Heart left ventricle (tissue), 16 donors: Measurements from ENCODE around the gene CCDC178. TPM values are rescaled to one million over a fixed set of nuclear protein-coding genes. Genes with fewer than 3 reads are reported as not detected.

Experiments used
- ATAC-seq, 4 donors: fragments of 200-7000 bp; cut with Tn5 transposase; one replicate each; pipeline ENCODE4 v1.9.1; 2020 to 2022; ENCODE audit warnings: moderate library complexity in 4 of 4, mild to moderate bottlenecking in 3 of 4, moderate number of reproducible peaks in 1 of 4
- DNase-seq, 5 donors: peaks; one replicate each; pipeline ENCODE4 v3.0.0-alpha.2; 2020
- H3K27ac ChIP-seq, 12 donors: fragments of 200-600 bp; sonication (generic) in 4 of 12; one replicate each; pipeline versions ENCODE4 v1.5.0 to v1.8.0; 2016 to 2022; ENCODE audit warnings: mild to moderate bottlenecking in 2 of 12
- H3K27me3 ChIP-seq, 9 donors: fragments of 200-600 bp; sonication (generic) in 2 of 9; one replicate each; pipeline versions ENCODE4 v1.5.1 to v1.8.0; 2016 to 2022; ENCODE audit warnings: mild to moderate bottlenecking in 3 of 9
- H3K36me3 ChIP-seq, 9 donors: fragments of 200-600 bp; sonication (generic) in 2 of 9; one replicate each; pipeline versions ENCODE4 v1.5.0 to v1.8.0; 2018 to 2022; ENCODE audit warnings: mild to moderate bottlenecking in 2 of 9
- H3K4me1 ChIP-seq, 12 donors: fragments of 200-600 bp; sonication (generic) in 4 of 12; one replicate each; pipeline versions ENCODE4 v1.5.0 to v1.8.0; 2016 to 2022; ENCODE audit warnings: mild to moderate bottlenecking in 3 of 12
- H3K4me3 ChIP-seq, 12 donors: fragments of 200-600 bp; sonication (generic) in 4 of 12; one replicate each; pipeline versions ENCODE4 v1.5.0 to v1.8.0; 2017 to 2022; ENCODE audit warnings: mild to moderate bottlenecking in 9 of 12, moderate library complexity in 4 of 12
- H3K9me3 ChIP-seq, 12 donors: fragments of 200-600 bp; sonication (generic) in 4 of 12; one replicate each; pipeline versions ENCODE4 v1.5.0 to v1.8.0; 2016 to 2022; ENCODE audit warnings: mild to moderate bottlenecking in 1 of 12
- POLR2A ChIP-seq, 2 donors: fragments of 450-650 bp; IDR thresholded peaks; one replicate each; pipeline ENCODE4 v1.6.1; 2017; ENCODE audit warnings: antibody characterized with exemption in 2 of 2, mild to moderate bottlenecking in 2 of 2, moderate library complexity in 2 of 2
- WGBS, 4 donors: extraction: QIAGEN DNeasy Blood & Tissue Kit in 2 of 4; methylation state at CpG; one replicate each; pipeline versions ENCODE4 v1.1.5 to v1.1.7; 2013 to 2018; 5-methylcytosine and 5-hydroxymethylcytosine counted together
- intact Hi-C, 10 donors: fragments of 100-400 bp; cut with DNase I; formaldehyde crosslinking; loops; one replicate each; pipeline versions ENCODE4 v1.11.1 to v1.14.2; 2022
- polyA plus RNA-seq, 2 donors: library from polyadenylated mRNA; stranded (reverse); fragments of 200-250 nt; gene quantifications; one replicate each; pipeline ENCODE4 v1.2.3, GENCODE V29; 2013
- total RNA-seq, 9 donors: library from RNA; depleted of rRNA in 2 of 9; stranded (reverse); fragments of >200 nt in 2 of 9; fragmentation: NEBNext Ultra II Directional in 3 of 9; extraction: Animal tissue kit (Norgen Biotek cat#: 25700) in 3 of 9; gene quantifications; one replicate each; pipeline versions ENCODE4 v1.1.0 to v1.2.4, GENCODE V29; 2016 to 2023
- TF ChIP-seq, protein P1 (sequence below), 12 donors: fragments of 200-600 bp; sonication (generic) in 4 of 12; IDR thresholded peaks; one replicate each; pipeline versions ENCODE4 v1.5.0 to v1.8.0; 2018 to 2022; ENCODE audit warnings: antibody characterized with exemption in 12 of 12, mild to moderate bottlenecking in 5 of 12
- donor health status: ischemic (EF 13 %, LVEDD 7.1; RV severe dilation, severe dysfunction).
- donor health status: healthy with polysubstance abuse.
- donor health status: DM: no; HTN: yes; CAD: no.
- donor health status: DM: no; HTN: no; CAD: no.
- donor health status: ischemic (EF 25% LVEDD 6.9; RV normal size, moderate dysfunction).
- donor health status: ischemic (EF 25% LVEDD 5.7; RV mildly dilated, moderate dysfunction).
- donor health status: healthy.
- donor health status: DM: yes; HTN: yes; CAD: no.
- donor health status: ischemic (EF 35%, LVEDD 5.7; RV mildly dilated, moderate dysfunction).
- donor health status: nonischemic (EF 11% LVEDD 7.7; RV severe dilation, severe dysfunction).
- donor health status: DM: yes; HTN: yes; CAD: no.
- donor health status: PGD.
- donor health status: ischemic (EF 29% LVEDD 5.4; RV normal size, mild dysfunction).
- donor health status: nonischemic (EF 23%, LVEDD 6.1; RV moderate dilation, normal function).

CCDC178 gene
- total and polyA plus RNA-seq, 11 donors: 0.23 to 1.00 (median 0.41) TPM; not detected in 3

DNA sequence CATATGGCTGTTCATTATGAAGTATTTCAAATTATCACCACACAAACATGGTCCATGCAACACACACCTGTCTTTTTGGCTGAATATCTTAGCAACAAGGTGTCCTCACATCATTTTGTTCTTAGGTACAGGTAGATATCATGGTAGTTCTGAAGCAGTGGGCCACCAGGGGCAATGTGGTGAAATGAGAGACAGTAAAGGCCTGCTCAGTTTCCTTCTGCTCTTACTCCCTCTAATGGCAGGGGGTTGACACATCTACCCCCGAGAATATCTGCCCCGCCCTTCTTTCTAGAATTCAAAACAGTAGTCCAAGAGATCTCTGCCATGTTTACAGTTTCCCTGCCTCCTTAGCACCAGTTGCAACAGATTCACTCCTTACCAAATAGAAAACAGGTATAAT lies 520.7 kb downstream of the CCDC178 start:
- Histone ChIP-seq H3K27ac (no peak overlapping the region), H3K4me1 (no peaks in the 10 kb centered on the region), H3K27me3 (no peaks in the 10 kb centered on the region), H3K9me3 (no peaks in the 10 kb centered on the region), H3K4me3 (no peak overlapping the region), H3K36me3 (no peaks in the 10 kb centered on the region)
- ATAC-seq (no peak), DNase-seq (no peak)
- WGBS, 4 donors: 20 to 29% (median 25%) methylated on average over 2 of the region's 2 CpGs
- TF ChIP-seq POLR2A (IDR thresholded peaks at IDR 0.05): no peak
- TF ChIP-seq, protein P1, sequence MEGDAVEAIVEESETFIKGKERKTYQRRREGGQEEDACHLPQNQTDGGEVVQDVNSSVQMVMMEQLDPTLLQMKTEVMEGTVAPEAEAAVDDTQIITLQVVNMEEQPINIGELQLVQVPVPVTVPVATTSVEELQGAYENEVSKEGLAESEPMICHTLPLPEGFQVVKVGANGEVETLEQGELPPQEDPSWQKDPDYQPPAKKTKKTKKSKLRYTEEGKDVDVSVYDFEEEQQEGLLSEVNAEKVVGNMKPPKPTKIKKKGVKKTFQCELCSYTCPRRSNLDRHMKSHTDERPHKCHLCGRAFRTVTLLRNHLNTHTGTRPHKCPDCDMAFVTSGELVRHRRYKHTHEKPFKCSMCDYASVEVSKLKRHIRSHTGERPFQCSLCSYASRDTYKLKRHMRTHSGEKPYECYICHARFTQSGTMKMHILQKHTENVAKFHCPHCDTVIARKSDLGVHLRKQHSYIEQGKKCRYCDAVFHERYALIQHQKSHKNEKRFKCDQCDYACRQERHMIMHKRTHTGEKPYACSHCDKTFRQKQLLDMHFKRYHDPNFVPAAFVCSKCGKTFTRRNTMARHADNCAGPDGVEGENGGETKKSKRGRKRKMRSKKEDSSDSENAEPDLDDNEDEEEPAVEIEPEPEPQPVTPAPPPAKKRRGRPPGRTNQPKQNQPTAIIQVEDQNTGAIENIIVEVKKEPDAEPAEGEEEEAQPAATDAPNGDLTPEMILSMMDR (IDR thresholded peaks at IDR 0.05): peak in 4 of 12 donors; percentile 10 to 33 (median 20)
- intact Hi-C loops: loop anchor here in 3 of 10 donors (10.0 kb wide), 1 partner anchor 205 kb away; no protein-coding TSS in a partner anchor

DNA sequence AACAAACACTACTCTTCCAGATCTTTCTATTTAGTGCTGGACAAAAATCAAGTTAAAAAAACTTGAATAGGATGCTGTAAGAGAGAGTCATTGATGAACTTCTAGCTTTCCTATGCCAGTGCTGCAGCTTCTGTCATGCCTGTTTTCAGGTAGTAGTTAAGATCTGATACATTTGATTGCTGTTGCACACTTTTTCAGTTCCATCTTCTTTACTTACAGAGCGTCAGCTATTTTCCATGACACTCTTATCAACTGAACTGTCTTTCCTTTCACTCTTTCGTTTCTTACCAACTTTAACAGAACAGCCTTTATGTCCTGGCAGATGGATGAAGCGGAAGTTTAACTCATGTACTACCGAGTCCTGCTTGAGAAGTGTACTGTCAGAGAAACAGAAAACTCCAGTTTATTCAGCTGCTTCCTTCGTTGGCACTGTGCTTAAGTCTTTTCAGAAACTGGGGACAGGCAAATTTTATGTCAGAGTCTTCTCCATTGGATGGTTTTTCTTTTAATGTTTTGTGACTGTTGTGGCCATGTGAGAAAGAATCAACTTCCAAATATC lies 521.8 kb downstream of the CCDC178 start:
- no peak overlapping the region for H3K4me3 ChIP-seq
- no peak for DNase-seq
- ATAC-seq: no peak
- no peaks in the 10 kb centered on the region for H3K4me1 ChIP-seq
- no peaks in the 10 kb centered on the region for H3K9me3 ChIP-seq
- no peaks in the 10 kb centered on the region for H3K27me3 ChIP-seq
- no peaks in the 10 kb centered on the region for H3K36me3 ChIP-seq
- TF ChIP-seq POLR2A (IDR thresholded peaks at IDR 0.05): no peak
- intact Hi-C loops: no loop called here
- WGBS, 4 donors: 53 to 60% (median 56%) methylated on average over 5 of the region's 5 CpGs
- H3K27ac ChIP-seq: no peak overlapping the region

DNA sequence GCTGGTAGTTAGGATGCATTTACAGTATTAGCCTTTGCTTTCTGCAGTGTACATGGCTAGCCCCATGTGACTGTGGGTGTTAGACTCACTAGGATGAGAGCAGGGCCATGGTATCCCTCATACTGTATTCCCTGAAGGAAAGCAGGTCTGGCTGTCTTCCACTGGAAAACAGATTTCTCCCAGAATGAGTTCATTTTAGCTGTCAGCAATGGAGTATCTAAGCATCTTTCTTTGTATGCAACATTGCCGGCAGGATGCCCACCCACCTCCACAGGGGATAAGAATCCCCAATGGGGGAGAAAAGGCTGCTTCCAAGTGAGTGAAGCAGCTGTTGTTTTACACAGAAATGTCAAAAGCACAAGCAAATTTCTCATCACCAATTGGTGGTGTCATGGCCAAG lies 525.0 kb downstream of the CCDC178 start:
- DNase-seq: no peak
- H3K9me3 ChIP-seq: no peaks in the 10 kb centered on the region
- no peak for ATAC-seq
- no peak overlapping the region for H3K27ac ChIP-seq
- intact Hi-C loops: no loop called here
- no peaks in the 10 kb centered on the region for H3K27me3 ChIP-seq
- no peaks in the 10 kb centered on the region for H3K4me1 ChIP-seq
- H3K4me3 ChIP-seq: no peak overlapping the region
- H3K36me3 ChIP-seq: no peaks in the 10 kb centered on the region
- no peak for TF ChIP-seq POLR2A (IDR thresholded peaks at IDR 0.05)
- TF ChIP-seq, protein P1 (IDR thresholded peaks at IDR 0.05): no peak
- 40 to 58% (median 45%) methylated on average over 1 of the region's 1 CpG for WGBS, 4 donors

DNA sequence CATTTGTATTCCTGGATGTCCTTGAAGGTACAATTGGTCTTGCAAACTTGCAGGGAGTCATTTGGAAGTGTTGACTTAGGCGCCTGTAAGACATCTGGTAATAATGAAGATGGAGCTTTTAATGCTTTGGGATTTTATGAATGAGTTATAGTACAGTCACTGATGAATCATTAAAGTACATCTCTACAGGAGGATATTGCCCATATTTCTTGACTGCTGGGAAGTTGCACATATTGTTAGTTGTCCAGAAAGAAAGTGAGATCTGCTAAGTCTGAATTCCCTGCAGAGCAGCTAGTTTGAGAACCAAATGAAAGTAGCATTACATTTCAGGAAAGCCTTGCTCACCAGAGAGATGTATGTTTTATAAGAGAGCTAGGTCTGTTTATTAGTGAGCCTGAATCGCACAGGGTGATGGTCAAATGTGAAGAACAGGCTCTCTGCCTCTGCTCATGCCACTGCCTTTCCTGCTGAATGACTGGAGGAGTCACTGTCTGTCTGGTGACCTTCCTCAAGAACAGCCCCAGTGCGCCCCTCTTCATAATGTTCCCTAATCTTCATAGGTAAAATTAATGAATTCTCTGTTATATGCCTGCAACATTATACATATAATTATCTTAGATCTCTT lies 528.7 kb downstream of the CCDC178 start:
- no peaks in the 10 kb centered on the region for H3K4me1 ChIP-seq
- no peaks in the 10 kb centered on the region for H3K36me3 ChIP-seq
- H3K9me3 ChIP-seq: no peaks in the 10 kb centered on the region
- H3K27me3 ChIP-seq: no peaks in the 10 kb centered on the region
- H3K4me3 ChIP-seq: no peak overlapping the region
- TF ChIP-seq POLR2A (IDR thresholded peaks at IDR 0.05): no peak
- WGBS, 4 donors: 82 to 92% (median 90%) methylated on average over 3 of the region's 3 CpGs
- DNase-seq (no peak), ATAC-seq (no peak)
- H3K27ac ChIP-seq: no peak overlapping the region
- intact Hi-C loops: no loop called here

DNA sequence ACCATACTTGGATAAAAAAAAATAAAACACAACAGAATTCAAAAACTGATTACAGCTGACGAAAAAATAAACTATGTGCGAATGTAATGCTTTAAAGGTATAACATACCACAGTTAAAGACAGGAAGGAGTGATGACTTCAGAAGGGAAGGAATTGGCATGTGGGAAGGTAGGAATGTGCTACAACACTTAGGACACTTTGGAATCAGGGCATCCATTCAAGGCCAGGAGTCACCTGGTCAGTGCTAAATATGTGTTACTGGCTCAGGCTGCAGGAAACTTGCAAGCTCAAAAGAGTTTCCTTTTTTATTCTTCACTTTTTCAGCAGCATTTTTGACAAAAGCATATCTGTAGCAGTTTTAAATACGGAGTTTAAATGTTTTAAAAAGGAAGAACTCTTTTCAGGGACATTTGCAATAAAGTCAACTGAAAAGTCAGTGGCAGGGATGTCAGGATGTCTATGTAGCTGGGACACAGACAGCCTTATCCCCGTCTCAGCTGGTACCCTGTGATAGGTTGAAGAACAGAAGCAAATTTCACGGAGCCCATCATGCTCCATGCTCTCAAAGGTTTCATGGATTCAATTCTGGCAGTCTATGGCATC lies 529.7 kb downstream of the CCDC178 start:
- no peak for ATAC-seq
- H3K4me1 ChIP-seq: no peaks in the 10 kb centered on the region
- no peaks in the 10 kb centered on the region for H3K9me3 ChIP-seq
- no peak for DNase-seq
- TF ChIP-seq, protein P1 (IDR thresholded peaks at IDR 0.05): no peak
- no peak for TF ChIP-seq POLR2A (IDR thresholded peaks at IDR 0.05)
- H3K27ac ChIP-seq: no peak overlapping the region
- intact Hi-C loops: no loop called here
- 64 to 72% (median 68%) methylated on average over 5 of the region's 5 CpGs for WGBS, 4 donors
- no peaks in the 10 kb centered on the region for H3K36me3 ChIP-seq
- H3K27me3 ChIP-seq: no peaks in the 10 kb centered on the region
- no peak overlapping the region for H3K4me3 ChIP-seq
